CD4-positive, alpha-beta memory T cell (primary cell): ENCODE results near the gene MAPK1IP1L. TPM values are rescaled to one million over a fixed set of nuclear protein-coding genes. Genes with fewer than 3 reads are reported as not detected.
"Not testable (repeated sequence)": the region's sequence is repeated elsewhere in the genome, so short reads cannot be mapped to it uniquely, and the experiment has no call there.

Experiments used
- CTCF ChIA-PET: fragments of 350-600 bp; sonication (Branson Sonifier 250); formaldehyde crosslinking; loops from one replicate; lab custom pipeline; 2021; ENCODE audit warnings: inconsistent platforms; ENCODE audit not compliant: partially characterized antibody; lab: Charles Lee
- POLR2A ChIA-PET: fragments of 350-600 bp; sonication (Branson Sonifier 250); formaldehyde crosslinking; loops from one replicate; lab custom pipeline; 2021; ENCODE audit not compliant: partially characterized antibody; lab: Charles Lee
- DNase-seq, 5 donors: peaks; one replicate each; pipeline versions ENCODE4 v3.0.0 to v3.0.0-alpha.2; 2020 to 2022; ENCODE audit warnings: mixed read lengths in 1 of 5
- H3K27ac ChIP-seq: one replicate; pipeline ENCODE4 v1.7.0; 2013; ENCODE audit warnings: low read depth, low read length
- H3K27me3 ChIP-seq: 2 replicates; pipeline ENCODE4 v1.7.0; 2013; ENCODE audit warnings: mild to moderate bottlenecking, low read length, moderate library complexity; ENCODE audit not compliant: insufficient read depth
- H3K36me3 ChIP-seq: 2 replicates; pipeline ENCODE4 v1.7.0; 2013; ENCODE audit warnings: mild to moderate bottlenecking, low read length, moderate library complexity; ENCODE audit not compliant: insufficient read depth
- H3K4me1 ChIP-seq: 2 replicates; pipeline ENCODE4 v1.7.0; 2013; ENCODE audit warnings: mild to moderate bottlenecking, low read length, moderate library complexity; ENCODE audit not compliant: insufficient read depth
- H3K4me3 ChIP-seq, 2 donors: one replicate each; pipeline ENCODE4 v1.7.0; 2013; ENCODE audit warnings: low read length in 2 of 2, mild to moderate bottlenecking in 1 of 2
- H3K9me3 ChIP-seq, 2 donors: one replicate each; pipeline ENCODE4 v1.7.0; 2013; ENCODE audit warnings: low read length in 2 of 2, control low read depth in 1 of 2; ENCODE audit not compliant: control insufficient read depth in 1 of 2
- H3K27ac Mint-ChIP-seq, 7 donors: one replicate each; pipeline ENCODE4 v1.8.0; 2020 to 2021; ENCODE audit warnings: mixed read lengths in 7 of 7, mild to moderate bottlenecking in 6 of 7, inconsistent platforms in 3 of 7, moderate library complexity in 3 of 7
- H3K27me3 Mint-ChIP-seq, 2 donors: one replicate each; pipeline ENCODE4 v1.8.0; 2020 to 2021; ENCODE audit warnings: mixed read lengths in 2 of 2
- H3K36me3 Mint-ChIP-seq, 2 donors: one replicate each; pipeline ENCODE4 v1.8.0; 2020 to 2021; ENCODE audit warnings: mixed read lengths in 2 of 2, inconsistent platforms in 1 of 2, mild to moderate bottlenecking in 1 of 2
- H3K4me1 Mint-ChIP-seq, 4 donors: one replicate each; pipeline ENCODE4 v1.8.0; 2020 to 2021; ENCODE audit warnings: mixed read lengths in 4 of 4, mild to moderate bottlenecking in 1 of 4
- H3K4me3 Mint-ChIP-seq, 8 donors: one replicate each; pipeline ENCODE4 v1.8.0; 2020 to 2021; ENCODE audit warnings: mixed read lengths in 8 of 8, mild to moderate bottlenecking in 7 of 8, moderate library complexity in 6 of 8, inconsistent platforms in 3 of 8
- H3K9me3 Mint-ChIP-seq, 8 donors: one replicate each; pipeline ENCODE4 v1.8.0; 2020 to 2021; ENCODE audit warnings: mixed read lengths in 8 of 8, mild to moderate bottlenecking in 5 of 8, inconsistent platforms in 3 of 8, moderate library complexity in 1 of 8
- intact Hi-C: fragments of 100-400 bp; cut with micrococcal nuclease; formaldehyde crosslinking; loops from one replicate; pipeline ENCODE4 v1.15.1; 2023
- polyA plus RNA-seq, 2 donors: library from polyadenylated mRNA; unstranded; fragments of 300-500 nt; fragmentation: Illumina TruSeq; gene quantifications; one replicate each; pipeline ENCODE4 v1.2.3, GENCODE V29; 2021
- total RNA-seq, 2 experiments: library from RNA; stranded (reverse); gene quantifications; one replicate each; pipeline ENCODE4 v1.2.3, GENCODE V29; 2021

The MAPK1IP1L gene
- total and polyA plus RNA-seq, 4 experiments from 2014 or later, result 67.2 to 89.3 (median 77.8) TPM

DNA sequence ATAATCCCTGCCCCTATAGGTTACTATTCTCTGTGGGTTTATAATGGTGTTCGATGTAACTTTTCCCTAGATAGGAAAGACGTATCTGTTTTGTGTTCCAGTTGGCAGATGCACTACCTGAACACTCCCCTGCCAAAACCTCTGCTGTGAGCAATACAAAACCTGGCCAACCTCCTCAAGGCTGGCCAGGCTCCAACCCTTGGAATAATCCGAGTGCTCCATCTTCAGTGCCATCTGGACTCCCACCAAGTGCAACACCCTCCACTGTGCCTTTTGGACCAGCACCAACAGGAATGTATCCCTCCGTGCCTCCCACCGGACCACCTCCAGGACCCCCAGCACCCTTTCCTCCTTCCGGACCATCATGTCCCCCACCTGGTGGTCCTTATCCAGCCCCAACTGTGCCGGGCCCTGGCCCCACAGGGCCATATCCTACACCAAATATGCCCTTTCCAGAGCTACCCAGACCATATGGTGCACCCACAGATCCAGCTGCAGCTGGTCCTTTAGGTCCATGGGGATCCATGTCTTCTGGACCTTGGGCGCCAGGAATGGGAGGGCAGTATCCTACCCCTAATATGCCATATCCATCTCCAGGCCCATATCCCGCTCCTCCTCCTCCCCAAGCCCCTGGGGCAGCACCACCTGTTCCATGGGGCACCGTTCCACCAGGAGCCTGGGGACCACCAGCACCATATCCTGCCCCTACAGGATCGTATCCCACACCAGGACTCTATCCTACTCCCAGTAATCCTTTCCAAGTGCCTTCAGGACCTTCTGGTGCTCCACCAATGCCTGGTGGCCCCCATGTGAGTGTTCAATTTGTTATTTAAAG lies 11.3 kb downstream of the MAPK1IP1L start:
- Mint-ChIP-seq H3K9me3 (no peaks in the 10 kb centered on the region), H3K36me3 (peaks cover 32 to 68% of the 10 kb centered on the region in 2 donors), H3K4me1 (peaks cover 20 to 47% (median 28%) of the 10 kb centered on the region in 4 donors), H3K27ac (peak overlapping the region in 4 of 7 donors; percentile 48 to 78 (median 69)), H3K27me3 (no peaks in the 10 kb centered on the region), H3K4me3 (peak overlapping the region in 1 of 8 donors; percentile 17)
- ChIA-PET CTCF (interaction anchor here (1.0 kb wide), 1 partner anchor 12 kb away, joined by 4 read pairs; no protein-coding TSS in a partner anchor), POLR2A (interaction anchor here (0.6 to 3.6 kb wide), 2 partner anchors 10 to 11 kb away, joined by 3 to 13 read pairs; partner anchors contain the start of gene MAPK1IP1L)
- Histone ChIP-seq H3K27ac (no peak overlapping the region), H3K27me3 (no peaks in the 10 kb centered on the region), H3K4me1 (peaks cover 25% of the 10 kb centered on the region), H3K4me3 (no peak overlapping the region), H3K9me3 (no peaks in the 10 kb centered on the region), H3K36me3 (peaks cover 32% of the 10 kb centered on the region)
- no peak for DNase-seq
- intact Hi-C loops, result no loop called here

DNA sequence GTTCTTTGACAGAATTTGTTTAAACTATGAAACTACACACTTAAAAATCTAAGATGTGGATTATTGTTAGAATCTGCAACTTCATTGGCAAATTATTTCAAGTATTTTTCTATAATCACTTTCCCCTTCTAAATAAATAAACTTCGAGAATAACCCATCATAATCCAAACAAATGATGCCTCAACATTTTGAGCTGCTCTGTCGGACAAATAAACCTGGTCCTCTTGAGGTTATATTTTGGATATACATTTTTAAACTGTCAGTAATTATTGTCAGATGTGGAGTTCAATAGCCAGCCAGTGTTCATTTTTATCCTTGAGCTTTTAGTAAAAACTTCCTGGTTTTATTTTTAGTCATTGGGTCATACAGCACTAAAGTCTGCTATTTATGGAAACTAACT lies 13.4 kb downstream of the MAPK1IP1L start:
- peaks cover 32% of the 10 kb centered on the region for H3K36me3 ChIP-seq
- peak overlapping the region in 1 of 7 donors; percentile 8 for H3K27ac Mint-ChIP-seq

DNA sequence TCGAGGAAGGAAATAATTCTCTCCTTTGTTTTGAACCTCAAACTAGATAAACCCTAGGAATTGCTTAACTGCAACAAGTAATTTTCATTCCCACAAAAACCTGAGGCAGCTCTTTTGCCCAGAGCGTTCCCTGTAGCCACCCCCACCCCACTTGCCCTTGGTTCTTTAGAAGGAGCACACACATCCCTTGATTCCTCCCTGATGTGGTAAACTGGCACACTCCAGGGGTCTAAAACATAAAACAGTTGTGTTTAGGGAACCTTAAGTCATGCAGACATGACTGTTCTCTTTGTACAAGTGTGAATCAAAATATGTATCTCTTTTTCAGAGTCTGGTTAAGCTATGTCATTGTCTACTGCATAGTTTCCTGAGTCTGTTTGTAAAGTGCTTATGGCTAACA lies 14.0 kb downstream of the MAPK1IP1L start:
- CTCF ChIA-PET, result interaction anchor here (1.4 to 2.2 kb wide), 2 partner anchors 14 to 95 kb away, joined by 5 to 13 read pairs; partner anchors contain the start of gene MAPK1IP1L
- Histone ChIP-seq H3K4me3 (no peak overlapping the region), H3K27me3 (no peaks in the 10 kb centered on the region), H3K36me3 (peaks cover 32% of the 10 kb centered on the region), H3K4me1 (peaks cover 13% of the 10 kb centered on the region), H3K9me3 (no peaks in the 10 kb centered on the region), H3K27ac (no peak overlapping the region)
- no peak for DNase-seq
- Mint-ChIP-seq H3K9me3 (no peaks in the 10 kb centered on the region), H3K4me1 (peaks cover 11 to 30% (median 15%) of the 10 kb centered on the region in 4 donors), H3K27ac (peak overlapping the region in 3 of 7 donors; percentile 8 to 84 (median 35)), H3K27me3 (no peaks in the 10 kb centered on the region), H3K4me3 (no peak overlapping the region), H3K36me3 (peaks cover 26 to 59% of the 10 kb centered on the region in 2 donors)
- intact Hi-C loops, result no loop called here
- POLR2A ChIA-PET, result interaction anchor here (0.6 to 1.7 kb wide), 2 partner anchors 13 to 14 kb away, joined by 3 to 6 read pairs; partner anchors contain the start of gene MAPK1IP1L

More for the DNA sequence above, 13.4 kb downstream of the MAPK1IP1L start:
- intact Hi-C loops, H3K4me3 ChIP-seq, H3K27ac ChIP-seq, H3K27me3 Mint-ChIP-seq, H3K9me3 ChIP-seq, H3K9me3 Mint-ChIP-seq, H3K27me3 ChIP-seq, H3K4me3 Mint-ChIP-seq, DNase-seq: not testable (repeated sequence)
- Mint-ChIP-seq H3K36me3 (peaks cover 26 to 61% of the 10 kb centered on the region in 2 donors), H3K4me1 (peaks cover 11 to 32% (median 18%) of the 10 kb centered on the region in 4 donors)
- peaks cover 14% of the 10 kb centered on the region for H3K4me1 ChIP-seq
- POLR2A ChIA-PET, result interaction anchor here (1.7 kb wide), 1 partner anchor 14 kb away, joined by 6 read pairs; the partner anchor contains the start of gene MAPK1IP1L
- CTCF ChIA-PET, result interaction anchor here (1.4 to 2.2 kb wide), 2 partner anchors 14 to 96 kb away, joined by 5 to 13 read pairs; partner anchors contain the start of gene MAPK1IP1L

DNA sequence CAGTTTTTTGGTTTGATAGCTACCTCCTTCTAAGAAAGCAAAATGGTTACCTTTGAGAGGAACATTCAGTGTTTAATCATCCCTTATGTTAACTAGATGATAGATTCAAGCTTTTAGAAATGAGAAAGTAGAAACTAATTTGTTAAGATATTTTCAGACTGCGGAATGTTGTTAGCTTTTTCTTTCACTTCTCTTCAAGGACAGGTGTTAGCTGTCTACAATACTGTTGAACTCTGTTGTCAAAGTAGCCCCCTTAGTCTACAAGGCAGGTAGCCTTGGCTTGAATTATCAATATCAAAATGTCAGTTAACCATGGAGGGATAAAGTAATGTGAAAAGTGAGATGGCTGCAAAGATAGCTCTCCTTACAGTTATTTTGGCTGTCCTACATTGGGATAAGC lies 14.8 kb downstream of the MAPK1IP1L start:
- Mint-ChIP-seq H3K27me3 (no peaks in the 10 kb centered on the region), H3K27ac (peak overlapping the region in 5 of 7 donors; percentile 1 to 77 (median 52)), H3K36me3 (peaks cover 26 to 54% of the 10 kb centered on the region in 2 donors), H3K4me1 (peaks cover 9 to 27% (median 12%) of the 10 kb centered on the region in 4 donors), H3K9me3 (no peaks in the 10 kb centered on the region), H3K4me3 (no peak overlapping the region)
- no peaks in the 10 kb centered on the region for H3K9me3 ChIP-seq
- no peak overlapping the region for H3K27ac ChIP-seq
- peaks cover 27% of the 10 kb centered on the region for H3K36me3 ChIP-seq
- no peak for DNase-seq
- no peak overlapping the region for H3K4me3 ChIP-seq
- intact Hi-C loops, result no loop called here
- peaks cover 8% of the 10 kb centered on the region for H3K4me1 ChIP-seq
- ChIA-PET POLR2A (interaction anchor here (1.7 kb wide), 1 partner anchor 15 kb away, joined by 6 read pairs; the partner anchor contains the start of gene MAPK1IP1L), CTCF (interaction anchor here (0.8 to 2.2 kb wide), 3 partner anchors 15 to 95 kb away, joined by 3 to 13 read pairs (median 5); partner anchors contain the start of gene MAPK1IP1L)
- no peaks in the 10 kb centered on the region for H3K27me3 ChIP-seq

DNA sequence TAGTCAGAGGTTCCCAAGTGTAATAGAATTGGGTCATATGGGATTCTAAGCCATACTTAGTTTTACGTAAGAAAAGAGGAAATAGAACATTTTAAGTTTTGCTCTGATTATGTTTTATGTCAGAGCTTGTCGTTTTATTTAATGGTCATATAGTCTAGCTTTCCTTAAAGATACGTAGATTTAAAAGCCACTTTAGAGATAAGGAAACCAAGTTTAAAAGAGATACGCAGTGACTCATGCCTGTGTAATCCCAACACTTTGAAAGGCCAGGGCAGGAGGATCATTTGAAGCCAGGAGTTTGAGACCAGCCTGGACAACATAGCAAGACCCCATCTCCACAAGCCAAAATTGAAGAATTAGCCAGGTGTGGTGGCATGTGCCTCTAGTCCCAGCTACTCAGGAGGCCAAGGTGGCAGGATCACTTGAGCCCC lies 19.5 kb downstream of the MAPK1IP1L start:
- Mint-ChIP-seq H3K36me3 (peaks cover 5 to 18% of the 10 kb centered on the region in 2 donors), H3K9me3 (no peaks in the 10 kb centered on the region), H3K27me3 (no peaks in the 10 kb centered on the region), H3K4me1 (peaks cover 23 to 46% (median 38%) of the 10 kb centered on the region in 4 donors), H3K4me3 (peak overlapping the region in 1 of 8 donors; percentile 43), H3K27ac (peak overlapping the region; percentile 72 to 92 (median 84))
- DNase-seq, result no peak
- Histone ChIP-seq H3K27me3 (no peaks in the 10 kb centered on the region), H3K4me3 (no peak overlapping the region), H3K27ac (no peak overlapping the region), H3K4me1 (peaks cover 36% of the 10 kb centered on the region), H3K36me3 (no peaks in the 10 kb centered on the region), H3K9me3 (no peaks in the 10 kb centered on the region)
- ChIA-PET POLR2A (interaction anchor here (1.5 to 3.4 kb wide), 2 partner anchors 20 to 90 kb away, joined by 3 to 18 read pairs; partner anchors contain the start of gene MAPK1IP1L), CTCF (interaction anchor here (1.5 to 3.7 kb wide), 3 partner anchors 20 to 90 kb away, joined by 5 to 16 read pairs (median 6); partner anchors contain the start of gene MAPK1IP1L)
- intact Hi-C loops, result no loop called here

DNA sequence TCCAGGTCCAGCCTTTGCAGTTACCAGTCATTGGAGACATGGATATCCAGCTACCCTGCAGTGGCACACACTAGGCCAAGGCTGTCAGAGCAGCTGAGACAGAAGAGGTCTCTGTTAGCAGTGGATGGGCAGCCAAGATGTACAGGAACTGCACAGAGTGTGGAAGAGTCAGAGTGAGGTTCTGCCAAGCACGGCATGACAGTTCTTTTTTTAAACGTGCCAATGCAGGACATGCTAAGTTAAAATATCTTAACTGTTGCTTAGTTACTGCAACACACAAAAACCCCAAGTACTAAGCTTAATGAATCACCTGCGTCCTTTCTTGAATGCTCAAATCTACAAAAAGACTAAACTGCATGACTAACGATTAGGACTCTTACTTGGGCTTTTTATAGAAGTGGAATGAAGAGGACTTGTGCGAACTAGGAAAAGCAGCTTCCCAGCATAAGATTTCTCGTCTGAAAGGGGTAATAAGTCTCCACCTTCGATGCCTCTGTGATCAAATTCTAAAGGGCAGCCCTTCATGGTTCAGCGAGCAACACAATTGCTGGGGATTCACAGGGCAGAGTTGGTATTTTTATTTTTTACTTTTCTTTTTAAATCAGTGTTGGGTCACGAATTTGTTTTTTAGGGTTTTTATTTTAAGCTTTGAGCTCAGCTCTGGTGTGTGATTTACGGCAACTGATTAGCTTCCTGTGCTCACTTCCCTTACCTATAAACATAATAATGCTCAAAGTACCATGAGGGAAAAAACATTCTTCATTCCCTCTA lies 20.6 kb downstream of the MAPK1IP1L start:
- Mint-ChIP-seq H3K27me3 (no peaks in the 10 kb centered on the region), H3K4me3 (peak overlapping the region; percentile 24 to 85 (median 57)), H3K36me3 (peaks cover 0 to 11% of the 10 kb centered on the region in 2 donors), H3K27ac (peak overlapping the region; percentile 72 to 93 (median 90)), H3K9me3 (no peaks in the 10 kb centered on the region), H3K4me1 (peaks cover 24 to 44% (median 38%) of the 10 kb centered on the region in 4 donors)
- Histone ChIP-seq H3K4me1 (peaks cover 37% of the 10 kb centered on the region), H3K36me3 (no peaks in the 10 kb centered on the region), H3K4me3 (peak overlapping the region in 1 of 2 donors; percentile 6), H3K27ac (peak overlapping the region; percentile 29), H3K9me3 (no peaks in the 10 kb centered on the region), H3K27me3 (no peaks in the 10 kb centered on the region)
- intact Hi-C loops, result loop anchor here (2.0 kb wide), 1 partner anchor 21 kb away; the partner anchor contains the start of gene MAPK1IP1L
- POLR2A ChIA-PET, result interaction anchor here (1.0 to 3.4 kb wide), 7 partner anchors 9 to 191 kb away, joined by 3 to 18 read pairs (median 6); partner anchors contain the start of genes MAPK1IP1L, SOCS4 and WDHD1
- CTCF ChIA-PET, result interaction anchor here (0.6 to 3.7 kb wide), 10 partner anchors 8 to 89 kb away, joined by 3 to 16 read pairs (median 4); partner anchors contain the start of genes MAPK1IP1L, SOCS4 and WDHD1
- DNase-seq, result peak; percentile 24 to 52 (median 36)
